Tibial artery (tissue), 4 donors: Measurements from ENCODE around the gene WDR74.
A peak's percentile ranks its signal among the peaks of the same experiment; 100 is the strongest.

Experiments used
- DNase-seq, 2 donors: peaks; one replicate each; pipeline ENCODE4 v3.0.0-alpha.2; 2019
- H3K27ac ChIP-seq, 2 donors: fragments of 200-600 bp; sonication (generic) in 1 of 2; 1 replicate in 1 of 2; 2 replicates in 1 of 2; pipeline ENCODE4 v1.5.1; 2018 to 2019; ENCODE audit warnings: mild to moderate bottlenecking in 1 of 2
- H3K27me3 ChIP-seq, 2 donors: fragments of 200-600 bp; sonication (generic) in 1 of 2; one replicate each; pipeline versions ENCODE4 v1.5.1 to v1.6.0; 2016 to 2019
- H3K36me3 ChIP-seq, 3 donors: fragments of 200-600 bp; sonication (generic) in 2 of 3; one replicate each; pipeline ENCODE4 v1.5.1; 2016 to 2019; ENCODE audit warnings: mild to moderate bottlenecking in 2 of 3
- H3K4me1 ChIP-seq, 4 donors: fragments of 200-600 bp; sonication (generic) in 2 of 4; 1 replicate in 3 of 4; 2 replicates in 1 of 4; pipeline ENCODE4 v1.5.1; 2016 to 2019
- H3K4me3 ChIP-seq, 2 donors: fragments of 200-600 bp; sonication (generic) in 1 of 2; 1 replicate in 1 of 2; 2 replicates in 1 of 2; pipeline ENCODE4 v1.5.1; 2018 to 2019; ENCODE audit warnings: mild to moderate bottlenecking in 2 of 2
- H3K9me3 ChIP-seq, 3 donors: fragments of 200-600 bp; sonication (generic) in 1 of 3; one replicate each; pipeline ENCODE4 v1.5.1; 2016 to 2019
- CTCF ChIP-seq, 2 experiments: fragments of 200-600 bp in 1 of 2; fragments of 450-650 bp in 1 of 2; IDR thresholded peaks; one replicate each; pipeline ENCODE4 v1.5.1; 2017 to 2019; ENCODE audit warnings: antibody characterized with exemption in 2 of 2, mild to moderate bottlenecking in 1 of 2, moderate library complexity in 1 of 2
- intact Hi-C: fragments of 100-400 bp; cut with DNase I; formaldehyde crosslinking; loops from one replicate; pipeline ENCODE4 v1.15.0; 2023; ENCODE audit warnings: low total_unique reads

The WDR74 gene

GRCh38 chr11:62882788-62883501 is 43.6 kb upstream of the WDR74 start:
- H3K4me3 ChIP-seq, result peak overlapping the region; percentile 78 to 94

GRCh38 chr11:62882431-62882749 is 43.0 kb upstream of the WDR74 start:
- Histone ChIP-seq H3K4me1 (peaks cover 0 to 63% (median 51%) of the 10 kb centered on the region in 4 donors), H3K4me3 (peak overlapping the region; percentile 78 to 94), H3K27me3 (no peaks in the 10 kb centered on the region), H3K36me3 (peaks cover 49 to 52% (median 50%) of the 10 kb centered on the region in 3 donors), H3K9me3 (no peaks in the 10 kb centered on the region), H3K27ac (peak overlapping the region; percentile 95 to 99)
- no peak for TF ChIP-seq CTCF (IDR thresholded peaks at IDR 0.05)
- intact Hi-C loops, result no loop called here
- no peak for DNase-seq

More at GRCh38 chr11:62882788-62883501, 43.6 kb upstream of the WDR74 start:
- Histone ChIP-seq H3K27ac (peak overlapping the region; percentile 95 to 99), H3K27me3 (no peaks in the 10 kb centered on the region), H3K36me3 (peaks cover 54 to 58% (median 56%) of the 10 kb centered on the region in 3 donors), H3K4me1 (peaks cover 0 to 63% (median 52%) of the 10 kb centered on the region in 4 donors), H3K9me3 (no peaks in the 10 kb centered on the region)
- intact Hi-C loops, result no loop called here
- no peak for TF ChIP-seq CTCF (IDR thresholded peaks at IDR 0.05)
- no peak for DNase-seq

- Histone ChIP-seq H3K9me3 (no peaks in the 10 kb centered on the region), H3K4me1 (peaks cover 0 to 63% (median 49%) of the 10 kb centered on the region in 4 donors), H3K36me3 (peaks cover 43 to 47% (median 44%) of the 10 kb centered on the region in 3 donors), H3K4me3 (peak overlapping the region; percentile 78 to 94), H3K27me3 (no peaks in the 10 kb centered on the region), H3K27ac (peak overlapping the region; percentile 95 to 99)
- peak; percentile 98 for DNase-seq
- intact Hi-C loops, result no loop called here
- peak in 1 of 2 experiments; percentile 7 for TF ChIP-seq CTCF (IDR thresholded peaks at IDR 0.05)
These were observed 42.4 kb upstream of the WDR74 start for GRCh38 chr11:62881579-62882430.

- peak; percentile 81 to 95 for DNase-seq
These were observed 41.6 kb upstream of the WDR74 start, which contains the start of gene SLC3A2 for GRCh38 chr11:62880803-62881578. TSS of gene SLC3A2 (plus strand) at chr11:62880896. CDS start at chr11:62881024, 128 bp downstream.

More at GRCh38 chr11:62880803-62881578, 41.6 kb upstream of the WDR74 start, which contains the start of gene SLC3A2:
- no peaks in the 10 kb centered on the region for H3K27me3 ChIP-seq
- H3K4me1 ChIP-seq, result peaks cover 0 to 61% (median 46%) of the 10 kb centered on the region in 4 donors
- intact Hi-C loops, result no loop called here
- H3K4me3 ChIP-seq, result peak within 1 kb of the TSS; percentile 78 to 94
- H3K36me3 ChIP-seq, result peaks cover 35 to 38% (median 36%) of the 10 kb centered on the region in 3 donors
- no peaks in the 10 kb centered on the region for H3K9me3 ChIP-seq
- TF ChIP-seq CTCF (IDR thresholded peaks at IDR 0.05), result peak; percentile 46 to 65
- H3K27ac ChIP-seq, result peak within 1 kb of the TSS; percentile 95 to 99
